ENCODE measurements around the gene FOXC2. TPM values are rescaled to one million over a fixed set of nuclear protein-coding genes. Genes with fewer than 3 reads are reported as not detected.

Gene FOXC2
- total RNA-seq, 1 donor from 2014 or later: not detected

GRCh38 chr16:86523166-86523740, 43.4 kb upstream of the FOXC2 start:
- Mint-ChIP-seq H3K36me3 (ENCODE audit: low read depth) (no peaks in the 10 kb centered on the region), H3K27ac (no peak overlapping the region), H3K4me3 (no peak overlapping the region), H3K27me3 (peaks cover 29% of the 10 kb centered on the region), H3K4me1 (peaks cover 5% of the 10 kb centered on the region), H3K9me3 (no peaks in the 10 kb centered on the region)
- ATAC-seq (ENCODE audit: low read depth) (no peak), DNase-seq (no peak)
- TF ChIP-seq, protein P1, sequence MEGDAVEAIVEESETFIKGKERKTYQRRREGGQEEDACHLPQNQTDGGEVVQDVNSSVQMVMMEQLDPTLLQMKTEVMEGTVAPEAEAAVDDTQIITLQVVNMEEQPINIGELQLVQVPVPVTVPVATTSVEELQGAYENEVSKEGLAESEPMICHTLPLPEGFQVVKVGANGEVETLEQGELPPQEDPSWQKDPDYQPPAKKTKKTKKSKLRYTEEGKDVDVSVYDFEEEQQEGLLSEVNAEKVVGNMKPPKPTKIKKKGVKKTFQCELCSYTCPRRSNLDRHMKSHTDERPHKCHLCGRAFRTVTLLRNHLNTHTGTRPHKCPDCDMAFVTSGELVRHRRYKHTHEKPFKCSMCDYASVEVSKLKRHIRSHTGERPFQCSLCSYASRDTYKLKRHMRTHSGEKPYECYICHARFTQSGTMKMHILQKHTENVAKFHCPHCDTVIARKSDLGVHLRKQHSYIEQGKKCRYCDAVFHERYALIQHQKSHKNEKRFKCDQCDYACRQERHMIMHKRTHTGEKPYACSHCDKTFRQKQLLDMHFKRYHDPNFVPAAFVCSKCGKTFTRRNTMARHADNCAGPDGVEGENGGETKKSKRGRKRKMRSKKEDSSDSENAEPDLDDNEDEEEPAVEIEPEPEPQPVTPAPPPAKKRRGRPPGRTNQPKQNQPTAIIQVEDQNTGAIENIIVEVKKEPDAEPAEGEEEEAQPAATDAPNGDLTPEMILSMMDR (IDR thresholded peaks at IDR 0.05): no peak
- ChIA-PET POLR2A (no interaction called here), CTCF (no interaction called here)
- intact Hi-C loops (cut with micrococcal nuclease): no loop called here

GRCh38 chr16:86524029-86524428, 42.6 kb upstream of the FOXC2 start:
- H3K27me3 Mint-ChIP-seq: peaks cover 23% of the 10 kb centered on the region
- H3K27ac Mint-ChIP-seq: no peak overlapping the region
- intact Hi-C loops (cut with micrococcal nuclease): no loop called here
- no peaks in the 10 kb centered on the region for H3K9me3 Mint-ChIP-seq
- ChIA-PET POLR2A (no interaction called here), CTCF (no interaction called here)
- H3K36me3 Mint-ChIP-seq (ENCODE audit: low read depth): no peaks in the 10 kb centered on the region
- TF ChIP-seq, protein P1 (IDR thresholded peaks at IDR 0.05): no peak
- H3K4me3 Mint-ChIP-seq: no peak overlapping the region
- ATAC-seq (ENCODE audit: low read depth): no peak
- peaks cover 5% of the 10 kb centered on the region for H3K4me1 Mint-ChIP-seq
- no peak for DNase-seq

GRCh38 chr16:86525696-86526095, 40.9 kb upstream of the FOXC2 start:
- ATAC-seq (ENCODE audit: low read depth) (no peak), DNase-seq (no peak)
- Mint-ChIP-seq H3K4me1 (no peaks in the 10 kb centered on the region), H3K27ac (no peak overlapping the region), H3K27me3 (peaks cover 13% of the 10 kb centered on the region), H3K36me3 (ENCODE audit: low read depth) (peaks cover 2% of the 10 kb centered on the region), H3K4me3 (no peak overlapping the region), H3K9me3 (no peaks in the 10 kb centered on the region)
- CTCF ChIA-PET: no interaction called here
- POLR2A ChIA-PET: no interaction called here
- TF ChIP-seq, protein P1 (IDR thresholded peaks at IDR 0.05): no peak
- intact Hi-C loops (cut with micrococcal nuclease): no loop called here

DNA sequence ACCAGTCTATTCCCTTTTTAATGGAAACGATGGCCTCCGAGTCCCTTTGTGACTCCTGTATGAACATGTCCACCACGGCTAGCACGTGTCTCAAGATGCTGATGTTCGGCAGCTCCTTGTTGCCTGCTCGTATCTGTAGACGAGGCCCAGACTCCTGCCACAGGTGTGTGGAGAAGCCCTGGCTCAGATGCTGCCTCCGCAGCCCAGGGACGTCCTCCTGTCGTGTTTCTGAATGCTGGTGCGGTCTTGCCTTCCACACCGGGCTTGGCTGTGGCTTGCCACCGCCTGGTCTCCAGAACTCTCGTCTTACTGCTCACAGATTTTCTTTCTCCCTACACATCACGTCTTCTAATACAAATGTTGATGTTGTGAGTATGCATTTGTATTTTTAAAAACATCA, 39.3 kb upstream of the FOXC2 start:
- Mint-ChIP-seq H3K27me3 (peaks cover 5% of the 10 kb centered on the region), H3K36me3 (ENCODE audit: low read depth) (peaks cover 8% of the 10 kb centered on the region), H3K4me1 (no peaks in the 10 kb centered on the region), H3K9me3 (no peaks in the 10 kb centered on the region), H3K4me3 (no peak overlapping the region), H3K27ac (no peak overlapping the region)
- ChIA-PET POLR2A (no interaction called here), CTCF (no interaction called here)
- DNase-seq (no peak), ATAC-seq (ENCODE audit: low read depth) (no peak)
- intact Hi-C loops (cut with micrococcal nuclease): no loop called here
- TF ChIP-seq, protein P1 (IDR thresholded peaks at IDR 0.05): no peak

- H3K4me1 Mint-ChIP-seq: no peaks in the 10 kb centered on the region
- no peak for ATAC-seq (ENCODE audit: low read depth)
- intact Hi-C loops (cut with micrococcal nuclease): no loop called here
- peaks cover 9% of the 10 kb centered on the region for H3K36me3 Mint-ChIP-seq (ENCODE audit: low read depth)
- no peak for DNase-seq
- ChIA-PET POLR2A (no interaction called here), CTCF (no interaction called here)
- H3K27ac Mint-ChIP-seq: no peak overlapping the region
- TF ChIP-seq, protein P1 (IDR thresholded peaks at IDR 0.05): no peak
- H3K4me3 Mint-ChIP-seq: no peak overlapping the region
- no peaks in the 10 kb centered on the region for H3K9me3 Mint-ChIP-seq
- peaks cover 2% of the 10 kb centered on the region for H3K27me3 Mint-ChIP-seq
These were observed 38.3 kb upstream of the FOXC2 start for GRCh38 chr16:86528061-86528929.

Measured in activated B cell treated with CpG ODN at 0.5 μM for 24 hours (primary cell).